ENCODE data around the gene PRRT1.
"Not testable (repeated sequence)": the region's sequence is repeated elsewhere in the genome, so short reads cannot be mapped to it uniquely, and the experiment has no call there.

Gene PRRT1

GRCh38 chr6:32117461-32117860 lies 34.3 kb downstream of the PRRT1 start:
- DNase-seq = no peak

GRCh38 chr6:32116674-32117073 lies 35.1 kb downstream of the PRRT1 start:
- DNase-seq = no peak

GRCh38 chr6:32115623-32116022 lies 36.1 kb downstream of the PRRT1 start:
- DNase-seq = no peak

- no peak for DNase-seq
Observed at GRCh38 chr6:32114796-32115195, 36.9 kb downstream of the PRRT1 start.

- DNase-seq = no peak
Observed at GRCh38 chr6:32113386-32114352, 38.1 kb downstream of the PRRT1 start.

- DNase-seq = no peak
Observed at GRCh38 chr6:32112431-32112980, 39.2 kb downstream of the PRRT1 start.

GRCh38 chr6:32111424-32112066 lies 40.2 kb downstream of the PRRT1 start:
- DNase-seq = no peak

- DNase-seq = no peak
Observed at GRCh38 chr6:32110632-32111031, 41.1 kb downstream of the PRRT1 start.

- DNase-seq = no peak
Observed at GRCh38 chr6:32109765-32110160, 42.0 kb downstream of the PRRT1 start.

GRCh38 chr6:32109114-32109764 lies 42.5 kb downstream of the PRRT1 start, which contains the start of gene TNXB:
Gene TNXB (minus strand): TSS chr6:32109338. CDS start chr6:32098198, 11,140 bp downstream.
- peak; percentile 36 for DNase-seq

- no peak for DNase-seq
Observed at GRCh38 chr6:32108727-32109113, 43.0 kb downstream of the PRRT1 start.

- no peak for DNase-seq
Observed at GRCh38 chr6:32108094-32108627, 43.6 kb downstream of the PRRT1 start.

- DNase-seq = no peak
Observed at GRCh38 chr6:32107406-32107805, 44.3 kb downstream of the PRRT1 start.

GRCh38 chr6:32105433-32105832 lies 46.3 kb downstream of the PRRT1 start:
- DNase-seq = no peak

GRCh38 chr6:32102255-32102654 lies 49.5 kb downstream of the PRRT1 start:
- no peak for DNase-seq

- DNase-seq = not testable (repeated sequence)
Observed at GRCh38 chr6:32100251-32100650, 51.5 kb downstream of the PRRT1 start.
